ENCODE results near the gene HHAT. TPM values are rescaled to one million over a fixed set of nuclear protein-coding genes. Genes with fewer than 3 reads are reported as not detected.

HHAT gene
- total and polyA plus RNA-seq, 8 donors, result under 0.01 to 5.8 (median 1.6) TPM

DNA sequence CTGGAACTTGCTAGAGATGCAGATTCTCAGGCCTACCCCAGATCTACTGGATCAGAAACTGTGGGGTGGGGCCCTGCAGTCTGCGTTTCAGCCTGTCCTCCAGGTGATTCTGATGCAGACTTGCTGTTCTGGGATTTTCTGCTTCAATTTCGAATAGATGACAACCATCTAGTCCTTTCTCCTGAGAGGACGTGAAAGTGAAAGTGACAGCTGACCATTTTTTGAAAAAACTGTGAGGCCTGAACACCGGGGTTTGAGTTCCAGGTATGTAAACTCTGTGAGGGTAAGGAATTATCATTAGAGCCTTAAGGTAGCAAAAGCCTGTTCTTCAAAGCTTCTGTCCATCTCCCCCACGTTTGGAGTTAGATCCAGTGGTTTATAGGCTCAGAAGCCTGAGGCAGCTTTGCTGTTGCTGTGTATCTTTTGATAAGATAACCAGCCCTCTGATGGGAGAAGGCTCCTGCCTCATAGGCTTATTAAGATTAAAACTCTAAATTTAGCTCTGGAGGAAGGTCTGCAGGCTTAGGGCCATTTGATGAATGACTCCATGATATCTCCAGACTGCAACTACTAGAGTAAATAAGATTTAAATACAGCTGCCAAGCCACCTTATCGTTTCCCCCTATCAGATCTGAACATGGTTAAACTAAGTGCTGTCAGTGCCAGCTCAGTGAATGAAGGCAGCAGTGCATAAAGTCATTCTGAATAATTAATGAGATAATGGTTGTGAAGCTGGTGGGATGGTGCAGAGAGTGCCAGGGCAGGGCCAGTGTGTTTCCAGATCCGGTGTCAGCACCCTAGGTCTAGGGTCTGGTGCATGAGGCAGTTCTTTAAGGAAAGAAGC, 335.2 kb downstream of the HHAT start:
- Histone ChIP-seq H3K4me1 (peaks cover 0 to 9% (median 4%) of the 10 kb centered on the region in 4 donors), H3K27me3 (no peaks in the 10 kb centered on the region), H3K36me3 (no peaks in the 10 kb centered on the region), H3K4me3 (no peak overlapping the region), H3K27ac (no peak overlapping the region), H3K9me3 (no peaks in the 10 kb centered on the region)
- WGBS, 5 donors, result 26 to 59% (median 34%) methylated on average over 7 of the region's 7 CpGs
- DNase-seq, result peak in 1 of 2 donors; percentile 30
- intact Hi-C loops (cut with DNase I; ENCODE audit: low total_unique reads), result no loop called here
- TF ChIP-seq POLR2A (IDR thresholded peaks at IDR 0.05), result no peak
- no peak for TF ChIP-seq EP300 (IDR thresholded peaks at IDR 0.05)
- TF ChIP-seq, protein P1, sequence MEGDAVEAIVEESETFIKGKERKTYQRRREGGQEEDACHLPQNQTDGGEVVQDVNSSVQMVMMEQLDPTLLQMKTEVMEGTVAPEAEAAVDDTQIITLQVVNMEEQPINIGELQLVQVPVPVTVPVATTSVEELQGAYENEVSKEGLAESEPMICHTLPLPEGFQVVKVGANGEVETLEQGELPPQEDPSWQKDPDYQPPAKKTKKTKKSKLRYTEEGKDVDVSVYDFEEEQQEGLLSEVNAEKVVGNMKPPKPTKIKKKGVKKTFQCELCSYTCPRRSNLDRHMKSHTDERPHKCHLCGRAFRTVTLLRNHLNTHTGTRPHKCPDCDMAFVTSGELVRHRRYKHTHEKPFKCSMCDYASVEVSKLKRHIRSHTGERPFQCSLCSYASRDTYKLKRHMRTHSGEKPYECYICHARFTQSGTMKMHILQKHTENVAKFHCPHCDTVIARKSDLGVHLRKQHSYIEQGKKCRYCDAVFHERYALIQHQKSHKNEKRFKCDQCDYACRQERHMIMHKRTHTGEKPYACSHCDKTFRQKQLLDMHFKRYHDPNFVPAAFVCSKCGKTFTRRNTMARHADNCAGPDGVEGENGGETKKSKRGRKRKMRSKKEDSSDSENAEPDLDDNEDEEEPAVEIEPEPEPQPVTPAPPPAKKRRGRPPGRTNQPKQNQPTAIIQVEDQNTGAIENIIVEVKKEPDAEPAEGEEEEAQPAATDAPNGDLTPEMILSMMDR (IDR thresholded peaks at IDR 0.05), result no peak
- no peak for TF ChIP-seq POLR2AphosphoS5 (IDR thresholded peaks at IDR 0.05)

DNA sequence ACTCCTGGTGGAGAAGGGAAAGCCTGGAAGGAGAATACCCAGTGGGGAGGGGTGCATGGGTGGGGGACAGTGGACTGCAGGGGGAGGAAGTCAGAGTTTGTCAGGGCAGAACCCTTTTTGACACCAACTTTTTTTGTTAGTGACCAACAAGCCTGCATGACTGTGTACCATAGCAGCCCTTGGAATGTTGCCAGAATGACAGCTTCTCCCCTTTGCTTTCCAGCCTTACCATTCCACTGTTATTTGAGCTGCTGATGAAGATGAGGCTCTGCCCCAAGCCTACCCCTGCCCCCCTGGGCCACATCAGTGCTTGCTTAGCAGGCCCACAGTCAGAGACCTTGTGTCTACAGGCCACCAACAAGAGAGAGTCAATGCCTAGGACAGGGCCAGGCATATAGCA, 341.2 kb downstream of the HHAT start:
- no peak for DNase-seq

DNA sequence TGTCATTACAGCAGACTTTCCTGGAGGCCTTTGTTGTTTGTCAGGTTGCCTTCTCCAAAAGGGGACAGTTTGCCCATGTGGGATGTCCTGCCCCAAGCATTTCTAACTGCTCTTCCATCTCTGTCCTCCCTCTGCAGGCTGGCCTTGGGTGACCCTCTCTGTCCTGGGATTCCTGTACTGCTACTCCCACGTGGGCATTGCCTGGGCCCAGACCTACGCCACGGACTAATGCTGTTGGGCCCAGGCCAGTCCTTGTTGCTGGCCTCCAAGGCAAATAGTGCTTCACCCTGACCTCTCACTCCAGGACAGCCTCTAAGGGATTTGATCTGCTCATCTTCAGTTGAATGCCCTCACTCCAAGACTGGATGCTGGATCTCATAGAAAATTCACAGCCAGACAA, 345.4 kb downstream of the HHAT start:
- Histone ChIP-seq H3K36me3 (peaks cover 0 to 15% (median 0%) of the 10 kb centered on the region in 4 donors), H3K27me3 (no peaks in the 10 kb centered on the region), H3K9me3 (peaks cover 0 to 5% (median 0%) of the 10 kb centered on the region in 4 donors), H3K4me3 (no peak overlapping the region), H3K27ac (no peak overlapping the region), H3K4me1 (no peaks in the 10 kb centered on the region)
- 87 to 100% (median 90%) methylated on average over 3 of the region's 3 CpGs for WGBS, 5 donors
- intact Hi-C loops (cut with DNase I; ENCODE audit: low total_unique reads), result no loop called here
- DNase-seq, result no peak
- TF ChIP-seq POLR2A (IDR thresholded peaks at IDR 0.05), result no peak
- no peak for TF ChIP-seq EP300 (IDR thresholded peaks at IDR 0.05)
- TF ChIP-seq POLR2AphosphoS5 (IDR thresholded peaks at IDR 0.05), result no peak
- TF ChIP-seq, protein P1 (IDR thresholded peaks at IDR 0.05), result no peak

More for the DNA sequence above, 341.2 kb downstream of the HHAT start:
- intact Hi-C loops (cut with DNase I; ENCODE audit: low total_unique reads), result no loop called here
- Histone ChIP-seq H3K4me3 (no peak overlapping the region), H3K27ac (no peak overlapping the region), H3K9me3 (peaks cover 0 to 5% (median 0%) of the 10 kb centered on the region in 4 donors), H3K4me1 (no peaks in the 10 kb centered on the region), H3K27me3 (no peaks in the 10 kb centered on the region), H3K36me3 (peaks cover 0 to 15% (median 0%) of the 10 kb centered on the region in 4 donors)
- TF ChIP-seq EP300 (IDR thresholded peaks at IDR 0.05) (no peak), POLR2AphosphoS5 (IDR thresholded peaks at IDR 0.05) (no peak), POLR2A (IDR thresholded peaks at IDR 0.05) (no peak)
- TF ChIP-seq, protein P1 (IDR thresholded peaks at IDR 0.05), result no peak

DNA sequence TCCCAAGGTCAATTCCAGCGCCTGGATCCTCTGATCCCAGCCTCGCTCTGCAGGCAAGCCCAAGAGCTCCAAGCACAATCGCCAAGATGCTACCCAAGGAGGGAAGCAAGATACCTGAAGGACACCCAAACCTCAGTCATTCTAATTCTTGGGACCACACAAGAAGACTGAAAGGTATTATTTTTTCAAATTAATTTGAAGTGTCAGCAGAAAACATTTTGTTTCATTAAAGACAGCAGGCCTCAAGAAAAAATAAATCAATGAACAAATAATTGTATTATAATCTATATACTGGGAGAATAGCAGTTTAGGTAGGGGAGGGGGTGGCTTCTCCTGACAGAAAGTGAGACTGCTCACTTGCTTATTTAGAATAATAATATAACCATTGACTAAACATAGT, 347.8 kb downstream of the HHAT start:
- DNase-seq, result no peak
- no peak for TF ChIP-seq EP300 (IDR thresholded peaks at IDR 0.05)
- TF ChIP-seq POLR2A (IDR thresholded peaks at IDR 0.05), result no peak
- no peak for TF ChIP-seq POLR2AphosphoS5 (IDR thresholded peaks at IDR 0.05)
- TF ChIP-seq, protein P1 (IDR thresholded peaks at IDR 0.05), result no peak

More for the DNA sequence above, 347.8 kb downstream of the HHAT start:
- intact Hi-C loops (cut with DNase I; ENCODE audit: low total_unique reads), result no loop called here
- WGBS, 5 donors, result 92 to 98% (median 96%) methylated on average over 3 of the region's 3 CpGs
- H3K27ac ChIP-seq, result no peak overlapping the region
- H3K27me3 ChIP-seq, result no peaks in the 10 kb centered on the region
- H3K4me3 ChIP-seq, result no peak overlapping the region
- H3K4me1 ChIP-seq, result no peaks in the 10 kb centered on the region
- peaks cover 0 to 2% (median 0%) of the 10 kb centered on the region in 4 donors for H3K9me3 ChIP-seq
- H3K36me3 ChIP-seq, result peaks cover 0 to 16% (median 0%) of the 10 kb centered on the region in 4 donors

Measured in stomach (tissue), 9 donors.